ENCODE results near the gene ZCCHC7.

DNA sequence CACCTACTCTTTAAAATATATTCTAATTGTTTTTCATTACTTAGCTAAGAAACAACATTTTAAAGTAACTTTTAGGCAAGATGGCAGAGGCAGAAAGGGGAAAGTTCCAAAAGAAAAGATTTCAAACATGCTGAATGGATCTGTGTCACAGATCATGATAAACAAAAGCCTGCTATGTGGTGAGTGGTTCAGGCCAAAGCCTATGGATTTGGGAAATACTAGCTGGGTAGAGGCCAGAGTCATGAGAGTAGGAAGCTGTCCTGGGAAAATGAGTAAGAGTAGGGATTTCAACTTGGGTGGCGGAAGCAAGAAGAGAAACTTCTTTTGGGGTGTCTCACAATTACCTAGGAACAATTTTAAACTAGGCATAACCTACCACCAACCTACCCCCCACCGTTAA lies 233.4 kb downstream of the ZCCHC7 start:
- TF ChIP-seq, protein P1, sequence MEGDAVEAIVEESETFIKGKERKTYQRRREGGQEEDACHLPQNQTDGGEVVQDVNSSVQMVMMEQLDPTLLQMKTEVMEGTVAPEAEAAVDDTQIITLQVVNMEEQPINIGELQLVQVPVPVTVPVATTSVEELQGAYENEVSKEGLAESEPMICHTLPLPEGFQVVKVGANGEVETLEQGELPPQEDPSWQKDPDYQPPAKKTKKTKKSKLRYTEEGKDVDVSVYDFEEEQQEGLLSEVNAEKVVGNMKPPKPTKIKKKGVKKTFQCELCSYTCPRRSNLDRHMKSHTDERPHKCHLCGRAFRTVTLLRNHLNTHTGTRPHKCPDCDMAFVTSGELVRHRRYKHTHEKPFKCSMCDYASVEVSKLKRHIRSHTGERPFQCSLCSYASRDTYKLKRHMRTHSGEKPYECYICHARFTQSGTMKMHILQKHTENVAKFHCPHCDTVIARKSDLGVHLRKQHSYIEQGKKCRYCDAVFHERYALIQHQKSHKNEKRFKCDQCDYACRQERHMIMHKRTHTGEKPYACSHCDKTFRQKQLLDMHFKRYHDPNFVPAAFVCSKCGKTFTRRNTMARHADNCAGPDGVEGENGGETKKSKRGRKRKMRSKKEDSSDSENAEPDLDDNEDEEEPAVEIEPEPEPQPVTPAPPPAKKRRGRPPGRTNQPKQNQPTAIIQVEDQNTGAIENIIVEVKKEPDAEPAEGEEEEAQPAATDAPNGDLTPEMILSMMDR (IDR thresholded peaks at IDR 0.05; ENCODE audit: insufficient read depth, low read depth, low read length): no peak
- no peak for TF ChIP-seq EZH2 (IDR thresholded peaks at IDR 0.05; ENCODE audit: insufficient read depth, low read length)

Measured in astrocyte (in vitro differentiated cells and primary cell).